ENCODE data around the gene FRMD5. TPM values are rescaled to one million over a fixed set of nuclear protein-coding genes. Genes with fewer than 3 reads are reported as not detected.
"Not testable (repeated sequence)": the region's sequence is repeated elsewhere in the genome, so short reads cannot be mapped to it uniquely, and the experiment has no call there.

The FRMD5 gene
- under 1 TPM in 5 of 6 donors, not detected in 1; 0.17 to 0.77 (median 0.23) TPM for polyA plus RNA-seq (ENCODE audit: low read depth in 6 of 6)

DNA sequence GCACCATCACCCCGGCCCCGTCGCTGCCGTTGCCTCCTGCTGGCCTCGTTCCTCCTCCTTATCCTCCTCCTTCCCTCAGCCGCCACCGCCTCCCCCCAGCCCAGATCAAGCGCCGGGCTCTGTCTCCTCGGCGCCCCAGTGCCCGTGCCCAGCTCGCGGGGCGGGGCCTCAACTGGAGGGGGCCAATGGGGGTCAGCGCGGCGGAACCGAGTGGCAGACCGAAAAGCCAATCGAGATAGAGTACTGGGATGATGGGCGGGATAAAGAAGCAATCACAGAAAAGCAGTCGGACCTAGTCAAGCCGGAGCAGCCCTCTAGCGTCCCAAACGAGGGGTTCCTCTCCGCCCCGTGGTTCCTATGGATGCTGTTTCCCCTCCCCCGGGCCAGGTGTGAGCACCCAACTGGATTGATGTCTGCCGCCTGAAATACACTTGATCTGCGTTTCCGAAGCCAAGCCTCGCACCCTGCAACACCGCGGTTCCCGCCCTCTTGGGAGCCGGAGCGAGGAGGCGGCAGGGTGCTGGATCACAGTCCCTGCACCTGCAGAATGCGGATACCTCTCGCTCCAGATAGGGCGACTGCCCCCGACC, at the start of gene FRMD5:
TSS of gene FRMD5 (minus strand) at position 121 of the 590 bp plus-strand sequence.
- Mint-ChIP-seq H3K4me3 (peak within 1 kb of the TSS; percentile 83 to 95 (median 90)), H3K36me3 (no peaks in the 10 kb centered on the region), H3K27ac (peak within 1 kb of the TSS in 3 of 6 donors; percentile 36 to 64 (median 53)), H3K27me3 (peaks cover 53 to 77% (median 62%) of the 10 kb centered on the region in 3 donors), H3K4me1 (peaks cover 16 to 22% (median 17%) of the 10 kb centered on the region in 3 donors), H3K9me3 (no peaks in the 10 kb centered on the region)
- DNase-seq (peak; percentile 81), ATAC-seq (ENCODE audit: low read depth in 2 of 2) (peak; percentile 90)

GRCh38 chr15:44243829-44244228, 48.8 kb upstream of the FRMD5 start:
- H3K4me1 Mint-ChIP-seq: no peaks in the 10 kb centered on the region
- peaks cover 0 to 4% (median 0%) of the 10 kb centered on the region in 7 donors for H3K9me3 Mint-ChIP-seq
- DNase-seq (no peak), ATAC-seq (ENCODE audit: low read depth in 2 of 2) (no peak)
- H3K27ac Mint-ChIP-seq: no peak overlapping the region
- H3K36me3 Mint-ChIP-seq: no peaks in the 10 kb centered on the region
- H3K27me3 Mint-ChIP-seq: peaks cover 2 to 31% (median 11%) of the 10 kb centered on the region in 3 donors
- H3K4me3 Mint-ChIP-seq: no peak overlapping the region

DNA sequence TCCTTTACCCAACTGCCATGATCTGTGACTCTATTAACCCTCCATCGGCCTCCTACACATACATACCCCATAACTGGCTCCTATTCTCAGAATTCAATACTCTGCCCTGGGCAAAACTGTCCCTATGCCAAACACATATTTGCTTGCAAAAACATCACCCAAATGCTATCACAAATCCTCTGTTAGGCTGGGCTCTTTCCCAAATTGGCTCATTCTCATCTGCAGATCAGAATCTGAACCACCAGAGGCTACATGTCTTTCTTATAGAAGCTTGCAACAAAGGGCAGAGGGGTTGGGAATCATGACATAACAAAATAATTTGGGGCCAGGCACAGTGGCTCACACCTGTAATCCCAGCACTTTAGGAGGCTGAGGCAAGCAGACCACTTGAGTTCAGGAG, 48.1 kb upstream of the FRMD5 start:
- Mint-ChIP-seq H3K36me3 (no peaks in the 10 kb centered on the region), H3K27ac (no peak overlapping the region), H3K4me1 (no peaks in the 10 kb centered on the region), H3K9me3 (peaks cover 0 to 4% (median 0%) of the 10 kb centered on the region in 7 donors), H3K4me3 (no peak overlapping the region), H3K27me3 (peaks cover 3 to 31% (median 5%) of the 10 kb centered on the region in 3 donors)
- DNase-seq: no peak
- no peak for ATAC-seq (ENCODE audit: low read depth in 2 of 2)

DNA sequence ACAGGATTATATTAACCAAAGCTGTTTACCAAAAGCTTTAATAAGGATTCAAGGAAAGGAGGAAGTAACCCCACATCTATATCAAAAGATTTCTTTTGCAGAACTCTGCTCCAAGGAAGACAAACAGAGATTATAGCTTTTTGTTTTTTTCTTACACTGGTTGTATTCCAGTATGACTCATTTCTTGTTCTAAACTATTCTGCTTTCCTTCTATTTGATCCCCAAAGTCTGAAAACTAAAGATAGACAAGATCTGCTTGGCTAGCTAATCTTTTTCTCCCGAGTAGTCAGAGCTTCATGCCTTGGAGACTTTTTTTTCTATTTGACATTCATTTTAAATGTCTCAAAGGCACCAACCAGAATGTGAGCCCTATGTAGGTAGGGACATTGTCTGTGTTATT, 36.8 kb upstream of the FRMD5 start:
- H3K27me3 Mint-ChIP-seq: peaks cover 0 to 16% (median 3%) of the 10 kb centered on the region in 3 donors
- H3K9me3 Mint-ChIP-seq: peaks cover 0 to 3% (median 0%) of the 10 kb centered on the region in 7 donors
- no peak overlapping the region for H3K27ac Mint-ChIP-seq
- no peak overlapping the region for H3K4me3 Mint-ChIP-seq
- no peak for DNase-seq
- no peaks in the 10 kb centered on the region for H3K36me3 Mint-ChIP-seq
- ATAC-seq (ENCODE audit: low read depth in 2 of 2): no peak
- no peaks in the 10 kb centered on the region for H3K4me1 Mint-ChIP-seq

GRCh38 chr15:44229301-44229700, 34.2 kb upstream of the FRMD5 start:
- H3K27me3 Mint-ChIP-seq: peaks cover 9 to 36% (median 11%) of the 10 kb centered on the region in 3 donors
- H3K9me3 Mint-ChIP-seq; ATAC-seq (ENCODE audit: low read depth in 2 of 2); H3K4me3 Mint-ChIP-seq; H3K36me3 Mint-ChIP-seq; DNase-seq; H3K4me1 Mint-ChIP-seq; H3K27ac Mint-ChIP-seq: not testable (repeated sequence)

DNA sequence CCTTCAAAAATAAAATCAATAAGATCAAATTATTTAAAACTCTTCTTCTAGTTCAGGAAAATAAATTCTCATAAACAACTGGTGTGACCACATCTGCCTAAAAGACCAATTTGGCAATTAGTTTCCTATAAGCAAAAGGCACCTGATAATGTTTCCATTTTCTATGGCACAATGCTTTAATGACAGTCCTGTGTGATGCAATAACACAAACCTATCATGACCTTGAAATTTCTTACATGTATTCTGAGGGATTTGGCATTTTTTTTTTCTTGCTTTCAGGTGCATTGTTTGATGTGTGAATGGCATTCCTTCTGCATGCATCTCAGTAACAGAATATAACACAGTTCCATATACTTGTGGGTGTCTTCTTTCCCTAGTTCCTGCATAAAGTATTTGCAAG, 32.5 kb upstream of the FRMD5 start:
- Mint-ChIP-seq H3K27ac (no peak overlapping the region), H3K36me3 (no peaks in the 10 kb centered on the region), H3K4me3 (no peak overlapping the region), H3K27me3 (peaks cover 13 to 37% (median 18%) of the 10 kb centered on the region in 3 donors), H3K4me1 (no peaks in the 10 kb centered on the region), H3K9me3 (peaks cover 0 to 10% (median 4%) of the 10 kb centered on the region in 7 donors)
- ATAC-seq (ENCODE audit: low read depth in 2 of 2) (no peak), DNase-seq (no peak)

DNA sequence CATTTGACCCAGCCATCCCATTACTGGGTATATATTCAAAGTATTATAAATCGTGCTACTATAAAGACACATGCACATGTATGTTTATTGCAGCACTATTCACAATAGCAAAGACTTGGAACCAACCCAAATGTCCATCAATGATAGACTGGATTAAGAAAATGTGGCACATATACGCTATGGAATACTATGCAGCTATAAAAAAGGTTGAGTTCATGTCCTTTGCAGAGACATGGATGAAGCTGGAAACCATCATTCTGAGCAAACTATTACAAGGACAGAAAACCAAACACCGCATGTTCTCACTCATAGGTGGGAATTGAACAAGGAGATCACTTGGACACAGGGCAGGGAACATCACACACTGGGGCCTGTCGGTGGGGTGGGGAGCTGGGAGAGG, 31.9 kb upstream of the FRMD5 start:
- not testable (repeated sequence) for H3K27ac Mint-ChIP-seq; H3K4me1 Mint-ChIP-seq; H3K9me3 Mint-ChIP-seq; ATAC-seq (ENCODE audit: low read depth in 2 of 2); H3K36me3 Mint-ChIP-seq; DNase-seq
- Mint-ChIP-seq H3K4me3 (peak overlapping the region in 1 of 8 donors; percentile 54), H3K27me3 (peaks cover 13 to 32% (median 18%) of the 10 kb centered on the region in 3 donors)

GRCh38 chr15:44222478-44222877, 27.4 kb upstream of the FRMD5 start:
- DNase-seq (no peak), ATAC-seq (ENCODE audit: low read depth in 2 of 2) (no peak)
- no peak overlapping the region for H3K27ac Mint-ChIP-seq
- H3K4me3 Mint-ChIP-seq: no peak overlapping the region
- H3K4me1 Mint-ChIP-seq: peaks cover 0 to 4% (median 0%) of the 10 kb centered on the region in 3 donors
- peaks cover 0 to 10% (median 4%) of the 10 kb centered on the region in 7 donors for H3K9me3 Mint-ChIP-seq
- H3K36me3 Mint-ChIP-seq: no peaks in the 10 kb centered on the region
- H3K27me3 Mint-ChIP-seq: peaks cover 23 to 45% (median 31%) of the 10 kb centered on the region in 3 donors

GRCh38 chr15:44219073-44219472, 24.0 kb upstream of the FRMD5 start:
- DNase-seq (no peak), ATAC-seq (ENCODE audit: low read depth in 2 of 2) (no peak)
- Mint-ChIP-seq H3K36me3 (no peaks in the 10 kb centered on the region), H3K4me1 (peaks cover 0 to 4% (median 0%) of the 10 kb centered on the region in 3 donors), H3K4me3 (no peak overlapping the region), H3K27me3 (peaks cover 13 to 31% (median 23%) of the 10 kb centered on the region in 3 donors), H3K9me3 (no peaks in the 10 kb centered on the region), H3K27ac (no peak overlapping the region)

DNA sequence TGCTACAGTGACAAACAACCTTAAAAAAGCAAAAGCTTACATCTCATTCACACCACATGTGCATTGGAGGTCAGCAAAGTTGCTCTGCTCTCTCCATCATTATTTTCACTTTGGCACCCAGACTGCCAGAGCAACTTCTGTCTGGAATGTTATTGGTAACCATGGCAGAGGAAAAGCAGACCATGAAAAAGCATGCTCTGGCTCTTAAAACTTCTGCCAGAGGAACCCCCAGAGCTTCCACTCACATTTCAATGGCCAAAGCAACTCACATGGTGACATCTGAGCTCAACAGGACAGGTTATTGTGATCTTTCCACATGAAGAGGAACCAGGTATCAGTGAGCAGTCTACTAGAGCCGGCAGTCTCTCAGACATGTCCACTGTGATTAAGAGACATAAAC, 21.9 kb upstream of the FRMD5 start:
- peaks cover 0 to 4% (median 0%) of the 10 kb centered on the region in 3 donors for H3K4me1 Mint-ChIP-seq
- ATAC-seq (ENCODE audit: low read depth in 2 of 2): no peak

DNA sequence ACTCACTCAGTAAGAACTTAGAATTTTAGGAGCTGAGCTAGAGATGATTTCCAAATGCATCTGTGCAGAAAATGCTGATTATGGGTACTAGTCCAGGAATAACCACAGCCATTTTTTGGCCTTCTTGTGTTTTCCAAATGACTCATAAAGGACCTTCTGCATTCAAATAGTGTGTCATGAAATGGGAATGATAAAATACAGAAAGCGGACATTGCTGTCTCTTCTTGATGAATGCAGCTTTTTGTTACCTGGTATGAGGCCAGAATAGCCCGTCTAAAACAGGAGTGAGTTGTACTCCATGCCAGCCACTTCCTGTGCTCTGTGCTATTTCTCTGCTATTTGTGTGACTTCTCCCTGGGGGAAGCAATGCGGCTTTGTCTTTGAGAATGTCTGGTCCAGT, 20.5 kb upstream of the FRMD5 start:
- no peak overlapping the region for H3K4me3 Mint-ChIP-seq
- ATAC-seq (ENCODE audit: low read depth in 2 of 2) (no peak), DNase-seq (no peak)
- H3K27ac Mint-ChIP-seq: no peak overlapping the region
- H3K36me3 Mint-ChIP-seq: no peaks in the 10 kb centered on the region
- peaks cover 11 to 37% (median 33%) of the 10 kb centered on the region in 3 donors for H3K27me3 Mint-ChIP-seq
- H3K4me1 Mint-ChIP-seq: peaks cover 0 to 4% (median 0%) of the 10 kb centered on the region in 3 donors
- no peaks in the 10 kb centered on the region for H3K9me3 Mint-ChIP-seq

More for the DNA sequence above, 21.9 kb upstream of the FRMD5 start:
- no peaks in the 10 kb centered on the region for H3K36me3 Mint-ChIP-seq
- no peak for DNase-seq
- H3K27ac Mint-ChIP-seq: no peak overlapping the region
- no peaks in the 10 kb centered on the region for H3K9me3 Mint-ChIP-seq
- H3K27me3 Mint-ChIP-seq: peaks cover 11 to 32% (median 20%) of the 10 kb centered on the region in 3 donors
- H3K4me3 Mint-ChIP-seq: no peak overlapping the region

DNA sequence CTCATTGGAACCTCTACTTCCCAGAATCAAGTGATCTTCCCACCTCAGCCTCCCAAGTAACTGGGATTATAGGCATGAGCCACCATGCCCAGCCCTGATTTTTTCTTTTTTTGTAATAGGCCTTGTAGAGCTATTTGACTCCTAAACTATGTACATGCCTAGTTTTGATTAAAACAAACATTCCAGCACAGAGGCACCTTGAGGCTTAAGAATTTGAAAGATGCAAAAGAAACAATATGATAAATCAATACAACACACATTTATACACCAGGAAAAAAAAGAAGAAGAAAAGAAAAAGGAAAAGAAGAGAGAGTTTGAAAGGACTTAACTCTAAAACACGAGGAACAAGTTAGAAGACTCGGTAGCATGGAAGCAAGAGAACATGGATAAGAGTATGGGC, 13.9 kb upstream of the FRMD5 start:
- Mint-ChIP-seq H3K36me3 (no peaks in the 10 kb centered on the region), H3K4me1 (no peaks in the 10 kb centered on the region), H3K27me3 (peaks cover 19 to 37% (median 27%) of the 10 kb centered on the region in 3 donors), H3K27ac (peak overlapping the region in 1 of 6 donors; percentile 50), H3K9me3 (no peaks in the 10 kb centered on the region), H3K4me3 (no peak overlapping the region)
- no peak for DNase-seq
- no peak for ATAC-seq (ENCODE audit: low read depth in 2 of 2)

- Mint-ChIP-seq H3K4me1 (no peaks in the 10 kb centered on the region), H3K27me3 (peaks cover 24 to 43% (median 33%) of the 10 kb centered on the region in 3 donors), H3K9me3 (no peaks in the 10 kb centered on the region), H3K4me3 (no peak overlapping the region), H3K27ac (no peak overlapping the region), H3K36me3 (no peaks in the 10 kb centered on the region)
- ATAC-seq (ENCODE audit: low read depth in 2 of 2) (no peak), DNase-seq (no peak)
Observed at GRCh38 chr15:44207643-44208042, 12.6 kb upstream of the FRMD5 start.

DNA sequence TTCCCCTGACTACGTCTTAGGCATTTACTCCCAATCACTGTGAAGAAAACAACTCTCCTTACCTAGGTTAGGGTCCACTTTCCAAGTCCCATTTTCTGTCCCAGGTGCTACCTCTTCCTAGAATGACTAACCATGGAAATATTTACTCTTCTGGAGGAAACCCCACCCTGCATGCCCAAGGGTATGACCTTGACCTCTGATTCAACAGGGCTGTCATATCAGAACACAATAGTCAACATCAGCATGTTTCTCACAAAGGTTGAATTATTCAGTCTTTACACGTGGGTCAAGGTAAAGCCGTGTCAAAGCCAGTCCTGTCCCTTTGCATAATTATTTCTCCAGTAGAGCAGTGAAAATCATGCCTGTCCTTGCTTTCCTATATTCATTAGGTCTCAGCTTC, 4.3 kb upstream of the FRMD5 start:
- Mint-ChIP-seq H3K4me3 (no peak overlapping the region), H3K36me3 (no peaks in the 10 kb centered on the region), H3K4me1 (peaks cover 10 to 12% (median 10%) of the 10 kb centered on the region in 3 donors), H3K27ac (no peak overlapping the region), H3K27me3 (peaks cover 65 to 87% (median 68%) of the 10 kb centered on the region in 3 donors), H3K9me3 (no peaks in the 10 kb centered on the region)
- DNase-seq (no peak), ATAC-seq (ENCODE audit: low read depth in 2 of 2) (no peak)

Data from naive B cell (primary cell).